GM19328 (cell line): Measurements from ENCODE around the gene CHIC1.

Source experiments
- ATAC-seq: cut with Tn5 transposase; IDR thresholded peaks from one replicate; pipeline ENCODE4 v1.9.1; 2021; ENCODE audit warnings: mild to moderate bottlenecking, moderate library complexity; ENCODE audit not compliant: unreplicated experiment

The CHIC1 gene

GRCh38 chrX:73728602-73729001 lies 165.6 kb downstream of the CHIC1 start:
- ATAC-seq: no peak
